Caco-2 (cell line): ENCODE data around the gene IFNA5. TPM values are rescaled to one million over a fixed set of nuclear protein-coding genes. Genes with fewer than 3 reads are reported as not detected.

Experiments
- total RNA-seq: library from RNA; stranded (reverse); gene quantifications from 2 replicates; pipeline ENCODE4 v1.2.3, GENCODE V29; 2022

Gene IFNA5
- total RNA-seq, 1 experiment from 2014 or later: not detected

Other genes starting within 250 kb of the IFNA5 start
- not detected in 2 replicates for gene IFNB1, start 227.4 kb downstream of the IFNA5 start, total RNA-seq
- gene IFNW1, start 163.5 kb downstream of the IFNA5 start, total RNA-seq: not detected in 2 replicates
- gene IFNA21, start 138.7 kb downstream of the IFNA5 start, total RNA-seq: not detected in 2 replicates
- gene IFNA4, start 117.7 kb downstream of the IFNA5 start, total RNA-seq: not detected in 2 replicates
- gene IFNA7, start 103.1 kb downstream of the IFNA5 start, total RNA-seq: not detected in 2 replicates
- gene IFNA10, start 98.2 kb downstream of the IFNA5 start, total RNA-seq: not detected in 2 replicates
- gene IFNA16, start 88.0 kb downstream of the IFNA5 start, total RNA-seq: not detected in 2 replicates
- not detected in 2 replicates for gene IFNA17, start 77.1 kb downstream of the IFNA5 start, total RNA-seq
- gene IFNA14, start 65.3 kb downstream of the IFNA5 start, total RNA-seq: not detected in 2 replicates
- gene KLHL9, start 30.1 kb upstream of the IFNA5 start, total RNA-seq: 13.0 and 13.5 TPM in 2 replicates
- gene IFNA6, start 45.6 kb upstream of the IFNA5 start, total RNA-seq: not detected in 2 replicates
- gene IFNA13, start 62.7 kb upstream of the IFNA5 start, total RNA-seq: not detected in 2 replicates
- not detected in 2 replicates for gene IFNA2, start 80.1 kb upstream of the IFNA5 start, total RNA-seq
- not detected in 2 replicates for gene IFNA8, start 103.8 kb upstream of the IFNA5 start, total RNA-seq
- not detected in 2 replicates for gene IFNA1, start 135.1 kb upstream of the IFNA5 start, total RNA-seq
- 0.34 and 1.00 TPM in 2 replicates for gene IFNE, start 177.0 kb upstream of the IFNA5 start, total RNA-seq